GM12873 (cell line): ENCODE data around the gene MED29.

Source experiments
- CTCF ChIP-seq: IDR thresholded peaks from 2 replicates; pipeline ENCODE4 v1.5.1; 2012; ENCODE audit warnings: low read depth, mild to moderate bottlenecking, moderate library complexity, low read length, control low read depth; ENCODE audit not compliant: insufficient read depth; ENCODE audit errors: missing control alignments

Gene MED29

GRCh38 chr19:39382991-39383828, 8.0 kb upstream of the MED29 start:
- TF ChIP-seq CTCF: no peak

GRCh38 chr19:39384839-39385568, 6.2 kb upstream of the MED29 start:
- no peak for TF ChIP-seq CTCF

GRCh38 chr19:39385629-39386411, 5.4 kb upstream of the MED29 start:
- TF ChIP-seq CTCF: no peak

- no peak for TF ChIP-seq CTCF
These were observed 4.6 kb upstream of the MED29 start for GRCh38 chr19:39386557-39386956.

- TF ChIP-seq CTCF: no peak
These were observed 2.5 kb upstream of the MED29 start for GRCh38 chr19:39388657-39389056.

GRCh38 chr19:39389631-39390414, 1.4 kb upstream of the MED29 start:
- TF ChIP-seq CTCF: no peak
